ENCODE results near the gene DUSP19.

DNA sequence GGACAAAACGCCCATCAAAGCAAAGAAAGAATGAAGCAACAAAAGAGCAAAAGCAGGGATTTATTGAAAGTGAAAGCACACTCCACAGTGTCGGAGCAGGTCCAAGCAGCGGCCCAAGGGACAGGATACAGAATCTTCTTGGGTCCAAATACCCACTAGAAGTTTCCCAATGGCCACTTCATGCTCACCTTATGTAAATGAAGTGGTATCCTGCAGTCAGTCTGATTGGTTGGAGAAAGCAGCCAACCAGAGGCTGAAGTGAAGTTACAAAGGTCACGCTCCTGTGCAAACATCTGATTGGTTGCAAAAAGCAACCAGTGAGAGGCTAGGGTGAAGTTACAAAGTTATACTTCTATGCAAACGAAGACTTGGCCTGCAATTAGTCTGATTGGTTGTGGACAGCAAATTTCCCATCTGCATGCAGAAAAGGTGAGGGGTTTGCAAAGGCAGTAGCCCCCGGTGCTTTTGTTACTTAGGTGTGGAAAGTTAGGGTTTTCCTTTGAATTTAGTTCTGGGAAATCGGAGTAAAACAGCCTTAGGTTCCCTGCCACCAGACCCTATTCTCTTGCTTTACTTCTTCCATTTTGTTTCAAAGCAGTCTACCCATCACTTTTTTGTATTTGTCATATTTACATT, 12.9 kb downstream of the DUSP19 start:
- TF ChIP-seq, protein P1, sequence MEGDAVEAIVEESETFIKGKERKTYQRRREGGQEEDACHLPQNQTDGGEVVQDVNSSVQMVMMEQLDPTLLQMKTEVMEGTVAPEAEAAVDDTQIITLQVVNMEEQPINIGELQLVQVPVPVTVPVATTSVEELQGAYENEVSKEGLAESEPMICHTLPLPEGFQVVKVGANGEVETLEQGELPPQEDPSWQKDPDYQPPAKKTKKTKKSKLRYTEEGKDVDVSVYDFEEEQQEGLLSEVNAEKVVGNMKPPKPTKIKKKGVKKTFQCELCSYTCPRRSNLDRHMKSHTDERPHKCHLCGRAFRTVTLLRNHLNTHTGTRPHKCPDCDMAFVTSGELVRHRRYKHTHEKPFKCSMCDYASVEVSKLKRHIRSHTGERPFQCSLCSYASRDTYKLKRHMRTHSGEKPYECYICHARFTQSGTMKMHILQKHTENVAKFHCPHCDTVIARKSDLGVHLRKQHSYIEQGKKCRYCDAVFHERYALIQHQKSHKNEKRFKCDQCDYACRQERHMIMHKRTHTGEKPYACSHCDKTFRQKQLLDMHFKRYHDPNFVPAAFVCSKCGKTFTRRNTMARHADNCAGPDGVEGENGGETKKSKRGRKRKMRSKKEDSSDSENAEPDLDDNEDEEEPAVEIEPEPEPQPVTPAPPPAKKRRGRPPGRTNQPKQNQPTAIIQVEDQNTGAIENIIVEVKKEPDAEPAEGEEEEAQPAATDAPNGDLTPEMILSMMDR (IDR thresholded peaks at IDR 0.05), result no peak
- TF ChIP-seq, protein P2, sequence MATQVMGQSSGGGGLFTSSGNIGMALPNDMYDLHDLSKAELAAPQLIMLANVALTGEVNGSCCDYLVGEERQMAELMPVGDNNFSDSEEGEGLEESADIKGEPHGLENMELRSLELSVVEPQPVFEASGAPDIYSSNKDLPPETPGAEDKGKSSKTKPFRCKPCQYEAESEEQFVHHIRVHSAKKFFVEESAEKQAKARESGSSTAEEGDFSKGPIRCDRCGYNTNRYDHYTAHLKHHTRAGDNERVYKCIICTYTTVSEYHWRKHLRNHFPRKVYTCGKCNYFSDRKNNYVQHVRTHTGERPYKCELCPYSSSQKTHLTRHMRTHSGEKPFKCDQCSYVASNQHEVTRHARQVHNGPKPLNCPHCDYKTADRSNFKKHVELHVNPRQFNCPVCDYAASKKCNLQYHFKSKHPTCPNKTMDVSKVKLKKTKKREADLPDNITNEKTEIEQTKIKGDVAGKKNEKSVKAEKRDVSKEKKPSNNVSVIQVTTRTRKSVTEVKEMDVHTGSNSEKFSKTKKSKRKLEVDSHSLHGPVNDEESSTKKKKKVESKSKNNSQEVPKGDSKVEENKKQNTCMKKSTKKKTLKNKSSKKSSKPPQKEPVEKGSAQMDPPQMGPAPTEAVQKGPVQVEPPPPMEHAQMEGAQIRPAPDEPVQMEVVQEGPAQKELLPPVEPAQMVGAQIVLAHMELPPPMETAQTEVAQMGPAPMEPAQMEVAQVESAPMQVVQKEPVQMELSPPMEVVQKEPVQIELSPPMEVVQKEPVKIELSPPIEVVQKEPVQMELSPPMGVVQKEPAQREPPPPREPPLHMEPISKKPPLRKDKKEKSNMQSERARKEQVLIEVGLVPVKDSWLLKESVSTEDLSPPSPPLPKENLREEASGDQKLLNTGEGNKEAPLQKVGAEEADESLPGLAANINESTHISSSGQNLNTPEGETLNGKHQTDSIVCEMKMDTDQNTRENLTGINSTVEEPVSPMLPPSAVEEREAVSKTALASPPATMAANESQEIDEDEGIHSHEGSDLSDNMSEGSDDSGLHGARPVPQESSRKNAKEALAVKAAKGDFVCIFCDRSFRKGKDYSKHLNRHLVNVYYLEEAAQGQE (IDR thresholded peaks at IDR 0.05; ENCODE audit: low read depth, low read length), result no peak
- TF ChIP-seq POLR2AphosphoS5 (IDR thresholded peaks at IDR 0.05; ENCODE audit: low read depth, low read length), result no peak
- TF ChIP-seq, protein P3, sequence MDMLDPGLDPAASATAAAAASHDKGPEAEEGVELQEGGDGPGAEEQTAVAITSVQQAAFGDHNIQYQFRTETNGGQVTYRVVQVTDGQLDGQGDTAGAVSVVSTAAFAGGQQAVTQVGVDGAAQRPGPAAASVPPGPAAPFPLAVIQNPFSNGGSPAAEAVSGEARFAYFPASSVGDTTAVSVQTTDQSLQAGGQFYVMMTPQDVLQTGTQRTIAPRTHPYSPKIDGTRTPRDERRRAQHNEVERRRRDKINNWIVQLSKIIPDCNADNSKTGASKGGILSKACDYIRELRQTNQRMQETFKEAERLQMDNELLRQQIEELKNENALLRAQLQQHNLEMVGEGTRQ (IDR thresholded peaks at IDR 0.05; ENCODE audit: borderline replicate concordance, low read depth, low read length), result no peak
- TF ChIP-seq, protein P4, sequence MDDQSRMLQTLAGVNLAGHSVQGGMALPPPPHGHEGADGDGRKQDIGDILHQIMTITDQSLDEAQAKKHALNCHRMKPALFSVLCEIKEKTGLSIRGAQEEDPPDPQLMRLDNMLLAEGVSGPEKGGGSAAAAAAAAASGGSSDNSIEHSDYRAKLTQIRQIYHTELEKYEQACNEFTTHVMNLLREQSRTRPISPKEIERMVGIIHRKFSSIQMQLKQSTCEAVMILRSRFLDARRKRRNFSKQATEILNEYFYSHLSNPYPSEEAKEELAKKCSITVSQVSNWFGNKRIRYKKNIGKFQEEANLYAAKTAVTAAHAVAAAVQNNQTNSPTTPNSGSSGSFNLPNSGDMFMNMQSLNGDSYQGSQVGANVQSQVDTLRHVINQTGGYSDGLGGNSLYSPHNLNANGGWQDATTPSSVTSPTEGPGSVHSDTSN (IDR thresholded peaks at IDR 0.05), result no peak
- TF ChIP-seq RCOR1 (IDR thresholded peaks at IDR 0.05; ENCODE audit: low read length), result no peak
- no peak for TF ChIP-seq EP300 (IDR thresholded peaks at IDR 0.05; ENCODE audit: borderline replicate concordance in 1 of 2, low read depth in 1 of 2, low read length in 1 of 2)
